ENCODE measurements around the gene SHB. TPM values are rescaled to one million over a fixed set of nuclear protein-coding genes. Genes with fewer than 3 reads are reported as not detected.
"Not testable (repeated sequence)": the region's sequence is repeated elsewhere in the genome, so short reads cannot be mapped to it uniquely, and the experiment has no call there.

The SHB gene
- total and polyA plus RNA-seq, 2 of the 8 experiments (the other 6 are each of a cell fraction or from before 2014, with no cell fraction given) = 4.1 to 12.6 TPM

DNA sequence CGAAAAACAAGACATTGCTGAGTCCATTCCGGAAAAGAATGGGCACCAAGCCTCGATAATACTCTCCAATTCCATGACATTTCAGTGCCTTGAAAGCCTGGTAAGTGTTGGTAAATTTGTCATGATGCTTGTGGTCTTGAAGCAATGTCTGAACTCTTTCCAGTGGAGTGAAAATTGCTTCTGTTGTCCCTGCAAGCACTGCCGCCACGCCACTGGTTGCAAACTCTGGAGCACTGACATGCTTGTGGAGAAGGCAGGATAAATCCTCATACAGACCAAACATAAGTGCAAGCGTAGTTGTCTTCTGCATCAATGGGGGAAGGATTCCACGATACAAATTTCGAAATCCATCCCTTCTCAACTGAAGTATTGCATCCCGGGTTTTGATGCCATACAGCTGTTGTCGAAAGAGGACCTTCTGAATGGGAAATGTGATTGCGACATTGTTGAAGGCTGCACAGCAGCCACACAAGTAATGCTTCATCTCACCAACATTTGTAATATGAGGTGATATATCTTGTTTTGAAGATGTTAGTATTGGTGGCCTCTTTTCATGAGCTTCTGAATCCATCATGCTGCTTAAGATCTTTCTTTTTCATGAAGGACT lies 180.9 kb downstream of the SHB start:
- H3K9ac ChIP-seq (replicated peaks in 1 of 4; ENCODE audit: extremely low read depth in 1 of 4, low read depth in 3 of 4, low read length in 3 of 4); H2BK120ac ChIP-seq (replicated peaks; ENCODE audit: low read depth, low read length); H2BK15ac ChIP-seq (ENCODE audit: low read length); H3K23me2 ChIP-seq (ENCODE audit: low read depth, low read length); H3K79me1 ChIP-seq (ENCODE audit: low read depth, low read length); H3K79me2 ChIP-seq (ENCODE audit: control insufficient read depth in 1 of 2, insufficient read depth in 2 of 2, low read length in 2 of 2); H4K5ac ChIP-seq (ENCODE audit: insufficient read length, low read depth, low read length); H3K4ac ChIP-seq (replicated peaks; ENCODE audit: insufficient read length, low read depth, low read length); H3K4me1 ChIP-seq (replicated peaks in 1 of 4; ENCODE audit: control insufficient read depth in 3 of 4, insufficient read depth in 4 of 4, low read length in 3 of 4); H2AFZ ChIP-seq (ENCODE audit: low read length); H2BK5ac ChIP-seq (ENCODE audit: low read depth, low read length); POLR2A ChIA-PET (ENCODE audit: partially characterized antibody); H3K18ac ChIP-seq (ENCODE audit: extremely low read depth, low read length); H2AK5ac ChIP-seq (ENCODE audit: low read depth, low read length); H3K4me2 ChIP-seq (ENCODE audit: insufficient read depth in 1 of 2, low read depth in 2 of 2, low read length in 2 of 2); CTCF ChIA-PET (ENCODE audit: partially characterized antibody); H3K14ac ChIP-seq (ENCODE audit: insufficient read length); DNase-seq (ENCODE audit: low read depth in 1 of 2, low spot score in 2 of 2); H3K56ac ChIP-seq (replicated peaks; ENCODE audit: insufficient read length, low read depth, low read length); H3K23ac ChIP-seq (ENCODE audit: insufficient read length); H3K9me3 ChIP-seq (ENCODE audit: insufficient read depth in 2 of 2, low read depth in 1 of 2, low read length in 1 of 2); H4K8ac ChIP-seq (ENCODE audit: extremely low read depth, insufficient read depth, low read length); H2BK12ac ChIP-seq (ENCODE audit: low read depth, low read length); H3K27me3 ChIP-seq (replicated peaks in 1 of 4; ENCODE audit: control insufficient read depth in 3 of 4, extremely low read depth in 1 of 4, insufficient read depth in 3 of 4, low read length in 3 of 4); H2BK20ac ChIP-seq (ENCODE audit: low read length); H4K91ac ChIP-seq (replicated peaks; ENCODE audit: insufficient read length, low read length); H4K20me1 ChIP-seq (replicated peaks in 1 of 2; ENCODE audit: control insufficient read depth in 1 of 2, insufficient read depth in 2 of 2, low read length in 2 of 2); FAIRE-seq; H3K4me3 ChIP-seq (ENCODE audit: extremely low read depth in 1 of 4, insufficient read depth in 2 of 4, low read depth in 3 of 4, low read length in 4 of 4); H3K27ac ChIP-seq (ENCODE audit: low read depth, low read length): not testable (repeated sequence)
- peaks cover 0 to 19% (median 0%) of the 10 kb centered on the region in 4 experiments; a peak in 2 of 8 replicates for H3K36me3 ChIP-seq (ENCODE audit: control insufficient read depth in 2 of 4, insufficient read depth in 4 of 4, low read length in 3 of 4)
- 94% methylated on average over 11 of the region's 11 CpGs; no CpG with 5 or more reads in 1 of the 2 experiments for WGBS, 2 experiments (ENCODE audit: extremely low coverage in 1 of 2, insufficient coverage in 1 of 2, insufficient read length in 1 of 2, insufficient replicate concordance in 2 of 2, low coverage in 1 of 2, low lambda C conversion rate in 2 of 2, missing lambda C conversion rate in 1 of 2)
